Endothelial cell of umbilical vein (primary cell): ENCODE data around the gene CYP2D6. TPM values are rescaled to one million over a fixed set of nuclear protein-coding genes. Genes with fewer than 3 reads are reported as not detected.

Experiments used
- BruUV-seq: library from RNA; stranded (reverse); fragments of 400-500 nt; replicated peaks from 2 replicates; lab custom pipeline; 2021; lab: Mats Ljungman, UMichigan
- CTCF ChIA-PET: fragments of 300-600, 350-600 bp; sonication (Branson Sonifier 250); formaldehyde crosslinking; loops from one replicate; lab custom pipeline; 2021; ENCODE audit warnings: antibody characterized with exemption, inconsistent platforms; lab: Charles Lee
- POLR2A ChIA-PET: fragments of 300-600, 350-600 bp; sonication (Branson Sonifier 250); formaldehyde crosslinking; loops from one replicate; lab custom pipeline; 2021; ENCODE audit warnings: antibody characterized with exemption, inconsistent platforms; lab: Charles Lee
- DNase-seq: peaks from one replicate; pipeline ENCODE4 v3.0.0-alpha.2; 2011; ENCODE audit warnings: low read depth, low spot score
- FAIRE-seq: peaks from 2 replicates; lab custom pipeline; 2011; peaks lifted over from hg19 to GRCh38; lab: Jason Lieb, UNC
- H2AFZ ChIP-seq: 2 replicates; pipeline ENCODE4 v1.6.0; 2012; ENCODE audit warnings: low read depth, low read length, control low read depth, inconsistent platforms
- H3K27ac ChIP-seq: 2 replicates; pipeline ENCODE4 v1.5.1; 2011; ENCODE audit warnings: low read depth, mild to moderate bottlenecking, control low read depth, low read length, moderate library complexity; ENCODE audit not compliant: insufficient read depth
- H3K27me3 ChIP-seq, 2 experiments: 2 replicates each; pipeline versions ENCODE4 v1.6.0 to v1.6.1; 2011; ENCODE audit warnings: low read length in 2 of 2, mixed read lengths in 1 of 2; ENCODE audit not compliant: control insufficient read depth in 2 of 2, insufficient read depth in 2 of 2
- H3K36me3 ChIP-seq, 2 experiments: 2 replicates in 1 of 2; 3 replicates in 1 of 2; pipeline ENCODE4 v1.5.1; 2011; ENCODE audit warnings: low read length in 2 of 2, mild to moderate bottlenecking in 1 of 2, moderate library complexity in 1 of 2; ENCODE audit not compliant: control insufficient read depth in 2 of 2, insufficient read depth in 2 of 2; ENCODE audit errors: extremely low read depth in 1 of 2
- H3K4me1 ChIP-seq: 3 replicates; pipeline ENCODE4 v1.5.1; 2011; ENCODE audit warnings: mild to moderate bottlenecking, low read length; ENCODE audit not compliant: control insufficient read depth, insufficient read depth; ENCODE audit errors: extremely low read depth
- H3K4me2 ChIP-seq: 2 replicates; pipeline ENCODE4 v1.6.1; 2011; ENCODE audit warnings: low read length, control low read depth, mixed read lengths; ENCODE audit not compliant: insufficient read depth
- H3K4me3 ChIP-seq, 3 experiments: fragments of 200-600 bp in 1 of 3; sonication (generic), shearing (Covaris generic) in 1 of 3; replicated peaks in 1 of 3; 2 replicates each; pipeline ENCODE4 v1.5.1; 2011 to 2016; ENCODE audit warnings: control low read depth in 3 of 3, low read length in 3 of 3, mild to moderate bottlenecking in 2 of 3, inconsistent platforms in 1 of 3, low read depth in 1 of 3, moderate library complexity in 1 of 3; ENCODE audit not compliant: insufficient read depth in 1 of 3
- H3K79me2 ChIP-seq: 2 replicates; pipeline ENCODE4 v1.6.0; 2012; ENCODE audit warnings: low read length, inconsistent platforms; ENCODE audit not compliant: control insufficient read depth, insufficient read depth
- H3K9ac ChIP-seq: replicated peaks from 2 replicates; pipeline ENCODE3; 2011; ENCODE audit warnings: low read length, control low read depth; ENCODE audit not compliant: insufficient read depth; ENCODE audit errors: extremely low read depth
- H3K9me1 ChIP-seq: replicated peaks from 3 replicates; pipeline ENCODE4 v1.6.0; 2011; ENCODE audit warnings: mild to moderate bottlenecking, low read length; ENCODE audit not compliant: control insufficient read depth, insufficient read depth; ENCODE audit errors: extremely low read depth
- H3K9me3 ChIP-seq: replicated peaks from 2 replicates; pipeline ENCODE4 v1.5.1; 2012; ENCODE audit warnings: low read length, inconsistent platforms; ENCODE audit not compliant: control insufficient read depth, insufficient read depth
- H4K20me1 ChIP-seq: replicated peaks from 2 replicates; pipeline ENCODE3; 2011; ENCODE audit warnings: mild to moderate bottlenecking, low read length; ENCODE audit not compliant: control insufficient read depth, insufficient read depth; ENCODE audit errors: extremely low read depth
- EZH2 ChIP-seq: IDR thresholded peaks from 2 replicates; pipeline ENCODE4 v1.6.1; 2012; ENCODE audit warnings: borderline replicate concordance, low read depth, mild to moderate bottlenecking, moderate library complexity, low read length, inconsistent platforms; ENCODE audit not compliant: severe bottlenecking
- FOS ChIP-seq: IDR thresholded peaks from 2 replicates; pipeline ENCODE4 v1.6.1; 2011; ENCODE audit warnings: mild to moderate bottlenecking, low read length, moderate library complexity, borderline replicate concordance; ENCODE audit not compliant: insufficient read depth
- GATA2 ChIP-seq: IDR thresholded peaks from 2 replicates; pipeline ENCODE4 v1.7.0; 2011; ENCODE audit warnings: low read depth, mild to moderate bottlenecking, moderate library complexity, mixed read lengths, low read length; ENCODE audit not compliant: insufficient read length, insufficient read depth
- JUN ChIP-seq: IDR thresholded peaks from 2 replicates; pipeline ENCODE4 v1.6.1; 2011; ENCODE audit warnings: borderline replicate concordance, low read depth; ENCODE audit not compliant: insufficient read length, insufficient read depth
- MYC ChIP-seq: IDR thresholded peaks from one replicate; pipeline ENCODE4 v1.6.1; 2011; ENCODE audit warnings: mild to moderate bottlenecking, low read depth, low read length
- POLR2A ChIP-seq: IDR thresholded peaks from 2 replicates; pipeline ENCODE4 v1.6.1; 2012; ENCODE audit warnings: low read depth, mild to moderate bottlenecking, control low read depth, low read length
- POLR2AphosphoS5 ChIP-seq: IDR thresholded peaks from 2 replicates; pipeline ENCODE4 v1.6.1; 2012; ENCODE audit warnings: low read depth, mild to moderate bottlenecking, control low read depth, low read length, moderate library complexity; ENCODE audit not compliant: insufficient read depth
- dilution Hi-C: fragments of 300-500 bp; cut with MboI; formaldehyde crosslinking; loops from one replicate; pipeline ENCODE4 v1.15.0; 2019; ENCODE audit warnings: low sequenced_read_pairs; ENCODE audit not compliant: extremely low pct_ligation_motif_present
- intact Hi-C: fragments of 100-400 bp; cut with micrococcal nuclease; formaldehyde crosslinking; loops from one replicate; pipeline ENCODE4 v1.10.0; 2022
- polyA plus RNA-seq, 4 experiments: library from polyadenylated mRNA; depleted of rRNA in 3 of 4; stranded (reverse) in 3 of 4; unstranded in 1 of 4; fragments of >200 nt; gene quantifications; 2 replicates each; pipeline versions ENCODE4 v1.2.1 to v1.2.3, GENCODE V29; 2011 to 2012; ENCODE audit warnings: missing spikeins in 1 of 4
- total RNA-seq: library from RNA; stranded (reverse); gene quantifications from 2 replicates; pipeline ENCODE4 v1.2.3, GENCODE V29; 2021
- TF ChIP-seq, protein P1 (sequence below): IDR thresholded peaks from 2 replicates; pipeline ENCODE4 v1.6.1; 2011; ENCODE audit not compliant: insufficient read depth, insufficient read length
- TF ChIP-seq, protein P2 (sequence below), 2 donors: IDR thresholded peaks; 1 replicate in 1 of 2; 2 replicates in 1 of 2; pipeline ENCODE4 v1.5.1; 2011; ENCODE audit warnings: low read length in 2 of 2, mild to moderate bottlenecking in 2 of 2, moderate library complexity in 2 of 2, control low read depth in 1 of 2, inconsistent platforms in 1 of 2, low read depth in 1 of 2; ENCODE audit not compliant: insufficient read depth in 1 of 2; ENCODE audit errors: extremely low read depth in 1 of 2

Gene CYP2D6
- total and polyA plus RNA-seq, 2 donors (not counting 3 experiments of a cell fraction or from before 2014, with no cell fraction given), result 0.25 to 0.91 TPM

GRCh38 chr22:42134100-42135020 is 3.8 kb upstream of the CYP2D6 start:
- FAIRE-seq (no peak), DNase-seq (no peak)
- H3K9ac ChIP-seq, result no peak overlapping the region
- H3K4me3 ChIP-seq, result no peak overlapping the region
- no peaks in the 10 kb centered on the region for H3K9me1 ChIP-seq
- ChIA-PET POLR2A (interaction anchor here (0.5 to 0.6 kb wide), 2 partner anchors 36 to 112 kb away, joined by 4 read pairs; no protein-coding TSS in a partner anchor), CTCF (interaction anchor here (0.9 to 1.5 kb wide), 3 partner anchors 21 to 388 kb away, joined by 3 read pairs; no protein-coding TSS in a partner anchor)
- TF ChIP-seq MYC (no peak), FOS (no peak), GATA2 (no peak), EZH2 (no peak), JUN (no peak), POLR2A (no peak), POLR2AphosphoS5 (no peak)
- TF ChIP-seq, protein P1, sequence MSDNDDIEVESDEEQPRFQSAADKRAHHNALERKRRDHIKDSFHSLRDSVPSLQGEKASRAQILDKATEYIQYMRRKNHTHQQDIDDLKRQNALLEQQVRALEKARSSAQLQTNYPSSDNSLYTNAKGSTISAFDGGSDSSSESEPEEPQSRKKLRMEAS, result no peak
- TF ChIP-seq, protein P2, sequence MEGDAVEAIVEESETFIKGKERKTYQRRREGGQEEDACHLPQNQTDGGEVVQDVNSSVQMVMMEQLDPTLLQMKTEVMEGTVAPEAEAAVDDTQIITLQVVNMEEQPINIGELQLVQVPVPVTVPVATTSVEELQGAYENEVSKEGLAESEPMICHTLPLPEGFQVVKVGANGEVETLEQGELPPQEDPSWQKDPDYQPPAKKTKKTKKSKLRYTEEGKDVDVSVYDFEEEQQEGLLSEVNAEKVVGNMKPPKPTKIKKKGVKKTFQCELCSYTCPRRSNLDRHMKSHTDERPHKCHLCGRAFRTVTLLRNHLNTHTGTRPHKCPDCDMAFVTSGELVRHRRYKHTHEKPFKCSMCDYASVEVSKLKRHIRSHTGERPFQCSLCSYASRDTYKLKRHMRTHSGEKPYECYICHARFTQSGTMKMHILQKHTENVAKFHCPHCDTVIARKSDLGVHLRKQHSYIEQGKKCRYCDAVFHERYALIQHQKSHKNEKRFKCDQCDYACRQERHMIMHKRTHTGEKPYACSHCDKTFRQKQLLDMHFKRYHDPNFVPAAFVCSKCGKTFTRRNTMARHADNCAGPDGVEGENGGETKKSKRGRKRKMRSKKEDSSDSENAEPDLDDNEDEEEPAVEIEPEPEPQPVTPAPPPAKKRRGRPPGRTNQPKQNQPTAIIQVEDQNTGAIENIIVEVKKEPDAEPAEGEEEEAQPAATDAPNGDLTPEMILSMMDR (IDR thresholded peaks at IDR 0.05; ENCODE audit: extremely low read depth in 1 of 2, insufficient read depth in 1 of 2, low read depth in 1 of 2, low read length in 2 of 2), result no peak
- H4K20me1 ChIP-seq, result no peaks in the 10 kb centered on the region
- H3K27me3 ChIP-seq, result no peaks in the 10 kb centered on the region
- intact Hi-C loops, result no loop called here
- no peaks in the 10 kb centered on the region for H3K4me1 ChIP-seq
- no peaks in the 10 kb centered on the region for H3K36me3 ChIP-seq
- no peaks in the 10 kb centered on the region for H3K79me2 ChIP-seq
- H3K4me2 ChIP-seq, result no peak overlapping the region
- dilution Hi-C loops, result no loop called here
- no peak overlapping the region for H3K27ac ChIP-seq
- no TSS peak for BruUV-seq
- no peaks in the 10 kb centered on the region for H3K9me3 ChIP-seq
- no peak overlapping the region for H2AFZ ChIP-seq
